Uterus (tissue), 4 donors: ENCODE results near the gene RNF151. TPM values are rescaled to one million over a fixed set of nuclear protein-coding genes. Genes with fewer than 3 reads are reported as not detected.

Source experiments
- DNase-seq, 2 donors: peaks; one replicate each; pipeline ENCODE4 v3.0.0-alpha.2; 2019 to 2020
- H3K27ac ChIP-seq, 2 donors: fragments of 200-600 bp; sonication (generic); 1 replicate in 1 of 2; 2 replicates in 1 of 2; pipeline ENCODE4 v1.5.1; 2016 to 2018
- H3K27me3 ChIP-seq, 2 donors: fragments of 200-600 bp; sonication (generic); one replicate each; pipeline ENCODE4 v1.5.1; 2018 to 2019; ENCODE audit warnings: control low read depth in 1 of 2
- H3K36me3 ChIP-seq, 2 donors: fragments of 200-600 bp; sonication (generic); one replicate each; pipeline ENCODE4 v1.5.1; 2019; ENCODE audit warnings: control low read depth in 1 of 2
- H3K4me1 ChIP-seq, 2 donors: fragments of 200-600 bp; sonication (generic); one replicate each; pipeline ENCODE4 v1.5.1; 2018 to 2019; ENCODE audit warnings: control low read depth in 1 of 2
- H3K4me3 ChIP-seq, 2 donors: fragments of 200-600 bp; sonication (generic); 1 replicate in 1 of 2; 2 replicates in 1 of 2; pipeline ENCODE4 v1.5.1; 2018 to 2019; ENCODE audit warnings: mild to moderate bottlenecking in 1 of 2
- H3K9me3 ChIP-seq, 2 donors: fragments of 200-600 bp; sonication (generic); one replicate each; pipeline ENCODE4 v1.5.1; 2019; ENCODE audit warnings: control low read depth in 1 of 2
- CTCF ChIP-seq, 4 experiments: fragments of 200-600 bp in 2 of 4; fragments of 450-650 bp in 2 of 4; sonication (generic) in 2 of 4; IDR thresholded peaks; one replicate each; pipeline ENCODE4 v1.5.1; 2016 to 2019; ENCODE audit warnings: antibody characterized with exemption in 4 of 4, mild to moderate bottlenecking in 2 of 4, moderate library complexity in 1 of 4
- POLR2A ChIP-seq, 2 donors: fragments of 450-650 bp; IDR thresholded peaks; one replicate each; pipeline ENCODE4 v1.6.1; 2016; ENCODE audit warnings: antibody characterized with exemption in 2 of 2, mild to moderate bottlenecking in 1 of 2, moderate library complexity in 1 of 2
- intact Hi-C: fragments of 100-400 bp; cut with DNase I; formaldehyde crosslinking; loops from one replicate; pipeline ENCODE4 v1.15.1; 2023; ENCODE audit warnings: low total_unique reads
- total RNA-seq, 4 donors: library from RNA; depleted of rRNA in 3 of 4; stranded (reverse); fragments of >200 nt in 3 of 4; gene quantifications; one replicate each; pipeline versions ENCODE4 v1.1.0 to v1.2.4, GENCODE V29; 2014 to 2023
- donor health status: DM: yes; HTN: yes; CAD: no.

RNF151 gene
- total RNA-seq, 4 donors from 2014 or later, result not detected

GRCh38 chr16:1992704-1993317 lies 26.2 kb downstream of the RNF151 start:
- intact Hi-C loops, result no loop called here
- H3K4me1 ChIP-seq, result peaks cover 0 to 16% of the 10 kb centered on the region in 2 donors
- no peaks in the 10 kb centered on the region for H3K36me3 ChIP-seq
- no peak for DNase-seq
- H3K27ac ChIP-seq, result no peak overlapping the region
- H3K9me3 ChIP-seq, result no peaks in the 10 kb centered on the region
- H3K4me3 ChIP-seq, result peak overlapping the region in 1 of 2 donors; percentile 7
- H3K27me3 ChIP-seq, result peaks cover 14 to 20% of the 10 kb centered on the region in 2 donors
- TF ChIP-seq CTCF (IDR thresholded peaks at IDR 0.05) (no peak), POLR2A (IDR thresholded peaks at IDR 0.05) (no peak)

GRCh38 chr16:1993731-1994131 lies 27.1 kb downstream of the RNF151 start:
- no peak overlapping the region for H3K4me3 ChIP-seq
- TF ChIP-seq CTCF (IDR thresholded peaks at IDR 0.05) (no peak), POLR2A (IDR thresholded peaks at IDR 0.05) (no peak)
- no peak for DNase-seq
- no peaks in the 10 kb centered on the region for H3K36me3 ChIP-seq
- intact Hi-C loops, result no loop called here
- no peaks in the 10 kb centered on the region for H3K9me3 ChIP-seq
- H3K4me1 ChIP-seq, result peaks cover 0 to 16% of the 10 kb centered on the region in 2 donors
- H3K27ac ChIP-seq, result no peak overlapping the region
- H3K27me3 ChIP-seq, result peaks cover 14 to 20% of the 10 kb centered on the region in 2 donors

GRCh38 chr16:1997494-1998359 lies 31.1 kb downstream of the RNF151 start:
- Histone ChIP-seq H3K4me1 (no peaks in the 10 kb centered on the region), H3K27ac (no peak overlapping the region), H3K36me3 (no peaks in the 10 kb centered on the region), H3K4me3 (no peak overlapping the region), H3K9me3 (no peaks in the 10 kb centered on the region), H3K27me3 (no peaks in the 10 kb centered on the region)
- intact Hi-C loops, result no loop called here
- TF ChIP-seq CTCF (IDR thresholded peaks at IDR 0.05) (no peak), POLR2A (IDR thresholded peaks at IDR 0.05) (no peak)
- DNase-seq, result peak in 1 of 2 donors; percentile 50

- TF ChIP-seq CTCF (IDR thresholded peaks at IDR 0.05) (no peak), POLR2A (IDR thresholded peaks at IDR 0.05) (no peak)
- no peaks in the 10 kb centered on the region for H3K9me3 ChIP-seq
- no peaks in the 10 kb centered on the region for H3K27me3 ChIP-seq
- no peak overlapping the region for H3K27ac ChIP-seq
- no peak overlapping the region for H3K4me3 ChIP-seq
- intact Hi-C loops, result no loop called here
- H3K36me3 ChIP-seq, result no peaks in the 10 kb centered on the region
- H3K4me1 ChIP-seq, result no peaks in the 10 kb centered on the region
- no peak for DNase-seq
Measured at GRCh38 chr16:1998360-1998835, 31.7 kb downstream of the RNF151 start.
